SU-DHL-6 (cell line): ENCODE data around the gene TSPYL1.

Experiments
- H2AFZ ChIP-seq: fragments of 200-600 bp; sonication (generic); 2 replicates; pipeline ENCODE4 v1.6.1; 2014; ENCODE audit warnings: low read depth, mild to moderate bottlenecking, moderate library complexity, mixed read lengths, antibody characterized with exemption, low read length; ENCODE audit not compliant: severe bottlenecking
- H3F3A ChIP-seq: fragments of 200-600 bp; shearing (Covaris generic); 2 replicates; pipeline ENCODE4 v1.6.0; 2016; ENCODE audit warnings: antibody characterized with exemption, mild to moderate bottlenecking; ENCODE audit not compliant: insufficient read depth
- H3K27ac ChIP-seq: fragments of 200-600 bp; sonication (generic); 2 replicates; pipeline ENCODE4 v1.5.1; 2016; ENCODE audit warnings: low read depth, mild to moderate bottlenecking, low read length, moderate library complexity, mixed read lengths
- H3K27me3 ChIP-seq: fragments of 200-600 bp; sonication (generic), shearing (Covaris generic); 2 replicates; pipeline ENCODE4 v1.6.0; 2014; ENCODE audit warnings: mild to moderate bottlenecking, low read length
- H3K36me3 ChIP-seq: fragments of 200-600 bp; sonication (generic); 2 replicates; pipeline ENCODE4 v1.6.1; 2014; ENCODE audit warnings: mild to moderate bottlenecking, low read length, mixed read lengths
- H3K4me2 ChIP-seq: fragments of 300-600, 200-600 bp; shearing (Covaris generic), sonication (generic); 2 replicates; pipeline ENCODE4 v1.6.0; 2014; ENCODE audit warnings: low read length, low read depth, mild to moderate bottlenecking; ENCODE audit not compliant: poor library complexity, severe bottlenecking
- H3K4me3 ChIP-seq: fragments of 200-600 bp; sonication (generic); 2 replicates; pipeline ENCODE4 v1.5.1; 2014; ENCODE audit warnings: antibody characterized with exemption, low read length, mild to moderate bottlenecking, mixed read lengths; ENCODE audit not compliant: insufficient read depth, poor library complexity, severe bottlenecking
- H3K79me2 ChIP-seq: fragments of 200-600 bp; sonication (generic); 2 replicates; pipeline ENCODE4 v1.6.1; 2014; ENCODE audit warnings: mild to moderate bottlenecking, low read length, moderate library complexity; ENCODE audit not compliant: insufficient read depth
- H3K9ac ChIP-seq: fragments of 200-600 bp; sonication (generic); 2 replicates; pipeline ENCODE4 v1.7.0; 2014; ENCODE audit warnings: mild to moderate bottlenecking, low read length
- H3K9me2 ChIP-seq: fragments of 200-600 bp; sonication (generic); replicated peaks from 2 replicates; pipeline ENCODE4 v1.6.1; 2014; ENCODE audit warnings: low read length; ENCODE audit not compliant: insufficient read depth
- H3K9me3 ChIP-seq: fragments of 200-600 bp; sonication (generic); 2 replicates; pipeline ENCODE4 v1.6.1; 2014; ENCODE audit warnings: low read length, mixed read lengths; ENCODE audit not compliant: insufficient read depth
- H4K20me1 ChIP-seq: fragments of 200-600 bp; sonication (generic); 2 replicates; pipeline ENCODE4 v1.6.1; 2014; ENCODE audit warnings: low read depth, mild to moderate bottlenecking, antibody characterized with exemption, low read length, moderate library complexity, mixed read lengths
- CTCF ChIP-seq: fragments of 200-600 bp; sonication (generic); IDR thresholded peaks from one replicate; pipeline ENCODE4 v1.5.1; 2017; ENCODE audit warnings: antibody characterized with exemption, mild to moderate bottlenecking, low read length, moderate library complexity; ENCODE audit not compliant: insufficient read depth, poor library complexity, severe bottlenecking
- EZH2phosphoT487 ChIP-seq: fragments of 200-600 bp; sonication (generic), shearing (Covaris generic); conservative IDR thresholded peaks from 2 replicates; pipeline ENCODE4 v1.6.1; 2018; ENCODE audit warnings: mild to moderate bottlenecking, antibody characterized with exemption, low read length, moderate library complexity, mixed read lengths

The TSPYL1 gene

GRCh38 chr6:116234689-116235088, 45.0 kb downstream of the TSPYL1 start:
- H3K79me2 ChIP-seq = no peaks in the 10 kb centered on the region
- H3K4me2 ChIP-seq = no peak overlapping the region
- no peak overlapping the region for H3K4me3 ChIP-seq
- TF ChIP-seq CTCF = no peak
- no peak for TF ChIP-seq EZH2phosphoT487
- no peak overlapping the region for H3K27ac ChIP-seq
- no peak overlapping the region for H2AFZ ChIP-seq
- H3K27me3 ChIP-seq = no peaks in the 10 kb centered on the region
- H3K9ac ChIP-seq = no peak overlapping the region
- no peaks in the 10 kb centered on the region for H4K20me1 ChIP-seq
- no peaks in the 10 kb centered on the region for H3K9me3 ChIP-seq
- H3K9me2 ChIP-seq = no peaks in the 10 kb centered on the region
- no peaks in the 10 kb centered on the region for H3K36me3 ChIP-seq
- H3F3A ChIP-seq = no peaks in the 10 kb centered on the region

DNA sequence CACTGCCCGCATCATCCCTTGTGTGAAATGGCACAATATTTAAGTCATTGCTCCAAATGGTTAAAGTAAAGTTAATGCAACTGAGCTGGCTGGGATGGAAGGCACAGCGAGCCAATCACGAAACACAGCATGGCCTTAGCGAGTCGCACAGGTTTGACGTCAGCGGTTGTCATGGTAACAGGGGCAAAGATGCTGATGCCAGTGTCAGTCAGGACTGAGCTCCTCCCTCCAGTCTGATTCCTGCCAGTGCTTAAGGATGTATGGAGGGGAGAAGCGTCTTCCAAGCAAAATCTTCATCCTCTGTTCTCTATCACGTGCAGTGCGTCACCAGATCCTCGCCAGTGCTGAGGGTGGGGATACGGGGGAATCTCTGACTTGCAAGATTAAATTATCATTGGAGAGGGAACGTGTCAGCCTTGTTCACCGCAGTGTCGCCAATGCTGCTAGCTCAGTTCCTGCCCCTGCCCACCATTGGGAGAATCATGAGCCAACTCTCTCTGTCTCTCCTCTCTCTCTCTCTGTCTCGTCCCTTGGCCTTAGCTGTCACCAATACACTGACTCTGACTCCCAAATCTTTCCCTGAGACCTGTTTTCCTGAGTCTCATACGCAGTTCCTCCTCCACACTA, 50.3 kb downstream of the TSPYL1 start:
- H2AFZ ChIP-seq = no peak overlapping the region

More for the DNA sequence above, 50.3 kb downstream of the TSPYL1 start:
- Histone ChIP-seq H3K36me3 (no peaks in the 10 kb centered on the region), H3K9me3 (no peaks in the 10 kb centered on the region), H3K4me2 (no peak overlapping the region), H3K27me3 (no peaks in the 10 kb centered on the region), H3F3A (no peaks in the 10 kb centered on the region), H4K20me1 (no peaks in the 10 kb centered on the region), H3K79me2 (no peaks in the 10 kb centered on the region), H3K9ac (no peak overlapping the region), H3K9me2 (no peaks in the 10 kb centered on the region), H3K27ac (no peak overlapping the region), H3K4me3 (no peak overlapping the region)
- TF ChIP-seq CTCF = no peak
- no peak for TF ChIP-seq EZH2phosphoT487
